GM10248 (cell line): Measurements from ENCODE around the gene CLPTM1L.
A peak's percentile ranks its signal among the peaks of the same experiment; 100 is the strongest.

ENCODE experiments used
- CTCF ChIA-PET: fragments of 300-600 bp; sonication (Branson Sonifier 250); formaldehyde crosslinking; extraction: SDS; loops from one replicate; lab custom pipeline; 2021; ENCODE audit warnings: antibody characterized with exemption; lab: Yijun Ruan, JAX
- POLR2A ChIA-PET: fragments of 350-650 bp; sonication (Branson Sonifier 250); formaldehyde crosslinking; extraction: SDS; loops from one replicate; lab custom pipeline; 2020; ENCODE audit warnings: antibody characterized with exemption; lab: Yijun Ruan, JAX
- DNase-seq: peaks from one replicate; pipeline ENCODE4 v3.0.0; 2012; ENCODE audit errors: extremely low spot score
- TF ChIP-seq, protein P1 (sequence below): IDR thresholded peaks from 2 replicates; pipeline ENCODE4 v1.5.1; 2012; ENCODE audit warnings: mild to moderate bottlenecking, low read depth; ENCODE audit errors: extremely low read depth, missing control alignments, control extremely low read depth

The CLPTM1L gene

DNA sequence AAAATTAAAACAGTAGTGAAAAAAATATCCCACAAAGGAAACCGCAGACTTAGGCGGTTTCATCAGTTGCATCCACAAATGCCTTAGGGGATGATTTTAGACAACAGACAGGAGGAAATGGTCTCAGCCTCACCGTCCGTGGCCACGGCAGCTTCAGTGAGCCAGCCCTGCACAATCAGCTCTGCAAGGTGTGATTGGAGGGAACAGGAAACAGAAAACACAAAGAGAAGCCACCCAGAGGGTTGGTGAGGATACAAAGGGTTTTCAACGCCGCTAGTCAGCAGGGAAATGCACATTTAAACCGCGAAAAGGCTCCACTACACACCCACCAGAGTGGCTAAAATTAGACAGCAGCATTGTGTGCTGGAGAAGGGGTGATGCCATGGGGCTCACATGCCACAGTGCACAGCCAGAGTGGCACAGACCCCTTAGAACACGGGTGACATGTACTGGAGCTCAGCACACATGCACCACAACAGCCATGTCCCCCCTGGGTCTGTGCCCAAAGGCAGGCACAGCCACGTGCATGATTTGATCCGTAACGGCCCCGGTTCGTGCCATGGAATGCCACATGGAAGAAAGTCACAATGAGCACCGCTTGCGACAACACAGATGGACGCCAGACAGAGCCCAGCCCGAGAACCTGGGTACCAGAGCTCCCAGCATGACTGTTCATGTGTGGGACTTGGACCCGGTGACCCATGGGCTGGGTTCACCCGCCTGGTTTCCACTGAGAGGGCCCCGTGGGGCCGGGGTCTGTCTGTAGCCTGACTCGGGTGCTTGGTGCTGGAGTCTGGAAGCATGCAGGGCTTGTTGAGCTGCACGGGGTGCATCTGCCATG is 31.7 kb downstream of the CLPTM1L start:
- ChIA-PET CTCF (interaction anchor here (0.6 to 1.3 kb wide), 4 partner anchors 11 to 29 kb away, joined by 3 read pairs; no protein-coding TSS in a partner anchor), POLR2A (interaction anchor here (0.7 kb wide), 1 partner anchor 191 kb away, joined by 3 read pairs; no protein-coding TSS in a partner anchor)
- TF ChIP-seq, protein P1, sequence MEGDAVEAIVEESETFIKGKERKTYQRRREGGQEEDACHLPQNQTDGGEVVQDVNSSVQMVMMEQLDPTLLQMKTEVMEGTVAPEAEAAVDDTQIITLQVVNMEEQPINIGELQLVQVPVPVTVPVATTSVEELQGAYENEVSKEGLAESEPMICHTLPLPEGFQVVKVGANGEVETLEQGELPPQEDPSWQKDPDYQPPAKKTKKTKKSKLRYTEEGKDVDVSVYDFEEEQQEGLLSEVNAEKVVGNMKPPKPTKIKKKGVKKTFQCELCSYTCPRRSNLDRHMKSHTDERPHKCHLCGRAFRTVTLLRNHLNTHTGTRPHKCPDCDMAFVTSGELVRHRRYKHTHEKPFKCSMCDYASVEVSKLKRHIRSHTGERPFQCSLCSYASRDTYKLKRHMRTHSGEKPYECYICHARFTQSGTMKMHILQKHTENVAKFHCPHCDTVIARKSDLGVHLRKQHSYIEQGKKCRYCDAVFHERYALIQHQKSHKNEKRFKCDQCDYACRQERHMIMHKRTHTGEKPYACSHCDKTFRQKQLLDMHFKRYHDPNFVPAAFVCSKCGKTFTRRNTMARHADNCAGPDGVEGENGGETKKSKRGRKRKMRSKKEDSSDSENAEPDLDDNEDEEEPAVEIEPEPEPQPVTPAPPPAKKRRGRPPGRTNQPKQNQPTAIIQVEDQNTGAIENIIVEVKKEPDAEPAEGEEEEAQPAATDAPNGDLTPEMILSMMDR = no peak
- DNase-seq = peak; percentile 72

DNA sequence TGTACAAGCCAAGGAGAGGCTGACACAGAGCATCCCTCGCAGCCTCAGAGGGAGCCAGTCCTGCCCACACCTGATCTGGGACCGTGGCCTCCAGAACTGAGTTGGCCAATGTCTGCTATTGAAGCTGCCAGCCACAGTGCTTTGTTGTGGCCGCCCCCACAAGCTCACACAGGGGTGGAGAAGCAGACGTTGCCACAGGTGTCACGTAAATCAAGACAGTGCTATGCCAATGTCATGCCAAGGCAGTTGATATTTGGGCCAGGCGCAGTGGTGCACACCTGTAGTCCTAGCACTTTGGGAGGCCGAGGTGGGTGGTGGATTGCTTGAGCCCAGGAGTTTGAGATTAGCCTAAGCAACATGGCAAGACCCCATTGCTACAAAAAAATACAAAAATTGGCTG is 32.7 kb downstream of the CLPTM1L start:
- no peak for DNase-seq
- POLR2A ChIA-PET = no interaction called here
- CTCF ChIA-PET = interaction anchor here (1.2 kb wide), 1 partner anchor 30 kb away, joined by 3 read pairs; no protein-coding TSS in a partner anchor
- TF ChIP-seq, protein P1 = no peak

DNA sequence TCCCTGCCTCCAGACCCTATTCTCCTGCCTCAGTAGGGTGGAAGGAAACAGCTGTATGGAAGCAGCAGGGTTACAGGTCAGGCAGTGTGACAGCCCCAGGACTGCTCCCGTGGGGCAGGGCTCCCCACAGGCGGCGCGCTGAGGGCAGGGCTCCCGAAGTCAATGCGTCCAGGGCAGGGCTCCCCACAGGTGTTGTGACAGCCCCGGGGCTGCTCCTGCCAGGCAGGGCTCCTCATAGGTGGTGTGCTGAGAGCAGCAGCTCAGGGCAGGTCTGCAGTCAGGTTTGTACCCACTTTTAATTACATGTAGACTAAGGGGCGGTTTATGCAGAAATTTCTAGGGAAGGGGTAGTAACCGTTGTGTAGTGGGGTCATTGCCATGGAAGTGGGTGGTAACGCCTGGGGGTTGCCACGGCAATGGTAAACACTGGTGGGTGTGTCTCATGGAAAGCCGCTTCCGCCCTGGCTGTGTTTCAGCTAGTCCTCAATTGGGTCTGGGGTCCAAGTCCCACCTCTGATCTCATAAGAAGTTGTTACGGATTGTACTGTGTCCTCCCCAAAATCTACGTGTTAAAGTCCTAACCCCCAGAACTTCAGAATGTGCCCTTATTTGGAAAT is 33.4 kb downstream of the CLPTM1L start:
- ChIA-PET POLR2A (no interaction called here), CTCF (no interaction called here)
- DNase-seq = no peak
- TF ChIP-seq, protein P1 = no peak

DNA sequence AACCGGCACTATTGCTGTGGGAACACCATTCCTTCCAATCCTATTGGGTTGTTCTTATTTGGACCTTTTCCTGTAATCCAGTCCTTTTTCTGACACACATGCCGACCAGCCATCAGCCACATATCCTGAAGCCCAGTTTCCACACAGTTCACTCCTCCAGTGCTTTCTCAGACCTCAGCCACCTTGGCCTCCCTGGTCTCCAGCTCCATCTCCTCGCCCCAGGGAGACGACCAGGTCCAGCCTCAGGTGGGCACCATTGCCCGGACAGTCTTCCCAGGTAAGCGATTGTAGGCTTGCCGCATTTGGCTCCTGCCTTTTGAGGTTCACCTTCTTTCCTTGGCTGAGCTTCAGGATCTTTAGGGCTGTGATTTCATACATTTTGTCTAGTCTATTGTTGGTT is 34.8 kb downstream of the CLPTM1L start:
- TF ChIP-seq, protein P1 = no peak
- POLR2A ChIA-PET = no interaction called here
- DNase-seq = no peak
- CTCF ChIA-PET = interaction anchor here (0.9 to 1.7 kb wide), 2 partner anchors 10 to 11 kb away, joined by 3 to 5 read pairs; no protein-coding TSS in a partner anchor

DNA sequence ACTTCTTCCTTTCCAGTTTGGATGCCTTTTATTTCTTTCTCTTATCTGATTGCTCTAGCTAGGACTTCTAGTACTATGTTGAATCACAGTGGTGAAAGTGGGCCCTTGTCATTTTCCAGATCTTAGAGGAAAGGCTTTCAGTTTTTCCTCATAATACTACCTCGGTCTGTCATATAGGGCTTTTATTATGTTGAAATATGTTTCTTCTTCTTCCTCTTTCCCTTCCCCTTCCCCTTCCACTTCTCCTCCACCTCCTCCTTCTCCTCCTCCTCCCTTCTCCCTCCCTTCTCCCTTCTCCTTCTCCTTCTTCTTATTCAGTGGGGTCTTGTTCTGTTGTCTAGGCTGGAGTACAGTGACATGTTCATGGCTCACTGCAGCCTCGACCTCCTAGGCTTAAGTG is 40.9 kb downstream of the CLPTM1L start:
- ChIA-PET POLR2A (no interaction called here), CTCF (interaction anchor here (1.3 kb wide), 1 partner anchor 19 kb away, joined by 3 read pairs; no protein-coding TSS in a partner anchor)
- DNase-seq = no peak
- TF ChIP-seq, protein P1 = no peak

DNA sequence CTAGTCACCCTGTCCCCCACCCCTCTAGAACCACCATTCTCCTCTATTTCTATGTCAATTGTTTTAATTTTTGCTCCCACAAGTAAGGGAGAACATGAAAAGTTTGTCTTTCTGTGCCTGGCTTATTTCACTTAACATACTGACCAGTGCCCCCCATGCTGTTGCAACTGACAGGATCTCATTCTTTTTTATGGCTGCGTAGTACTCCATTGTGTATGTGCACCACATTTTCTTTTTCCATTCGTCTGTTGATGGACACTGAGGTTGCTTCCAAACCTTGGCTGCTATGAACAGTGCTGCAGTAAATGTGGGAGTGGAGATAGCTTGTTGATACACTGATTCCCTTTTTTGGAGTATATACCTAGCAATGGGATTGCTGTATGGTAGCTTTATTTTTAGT is 42.6 kb downstream of the CLPTM1L start:
- POLR2A ChIA-PET = no interaction called here
- CTCF ChIA-PET = interaction anchor here (1.0 to 1.5 kb wide), 3 partner anchors 9 to 343 kb away, joined by 3 to 6 read pairs (median 3); no protein-coding TSS in a partner anchor
- DNase-seq = no peak
- TF ChIP-seq, protein P1 = no peak
